Astrocyte of the spinal cord (primary cell): ENCODE results near the gene MANEA.
"Not testable (repeated sequence)": the region's sequence is repeated elsewhere in the genome, so short reads cannot be mapped to it uniquely, and the experiment has no call there.

Experiments
- DNase-seq: peaks from one replicate; pipeline ENCODE4 v3.0.0; 2011; ENCODE audit warnings: low read depth, low spot score
- H3K4me3 ChIP-seq: 2 replicates; pipeline ENCODE4 v1.5.1; 2011; ENCODE audit warnings: low read depth, mild to moderate bottlenecking, low read length, moderate library complexity
- in situ Hi-C: cut with HindIII; loops from 2 replicates; pipeline ENCODE4 v1.10.0; 2017; ENCODE audit warnings: low sequenced_read_pairs
- TF ChIP-seq, protein P1 (sequence below): IDR thresholded peaks from 2 replicates; pipeline ENCODE4 v1.5.1; 2012; ENCODE audit warnings: low read depth, mild to moderate bottlenecking, low read length, inconsistent platforms

Gene MANEA

GRCh38 chr6:95581073-95581472, 3.7 kb downstream of the MANEA start:
- no peak overlapping the region for H3K4me3 ChIP-seq
- in situ Hi-C loops, result no loop called here
- TF ChIP-seq, protein P1, sequence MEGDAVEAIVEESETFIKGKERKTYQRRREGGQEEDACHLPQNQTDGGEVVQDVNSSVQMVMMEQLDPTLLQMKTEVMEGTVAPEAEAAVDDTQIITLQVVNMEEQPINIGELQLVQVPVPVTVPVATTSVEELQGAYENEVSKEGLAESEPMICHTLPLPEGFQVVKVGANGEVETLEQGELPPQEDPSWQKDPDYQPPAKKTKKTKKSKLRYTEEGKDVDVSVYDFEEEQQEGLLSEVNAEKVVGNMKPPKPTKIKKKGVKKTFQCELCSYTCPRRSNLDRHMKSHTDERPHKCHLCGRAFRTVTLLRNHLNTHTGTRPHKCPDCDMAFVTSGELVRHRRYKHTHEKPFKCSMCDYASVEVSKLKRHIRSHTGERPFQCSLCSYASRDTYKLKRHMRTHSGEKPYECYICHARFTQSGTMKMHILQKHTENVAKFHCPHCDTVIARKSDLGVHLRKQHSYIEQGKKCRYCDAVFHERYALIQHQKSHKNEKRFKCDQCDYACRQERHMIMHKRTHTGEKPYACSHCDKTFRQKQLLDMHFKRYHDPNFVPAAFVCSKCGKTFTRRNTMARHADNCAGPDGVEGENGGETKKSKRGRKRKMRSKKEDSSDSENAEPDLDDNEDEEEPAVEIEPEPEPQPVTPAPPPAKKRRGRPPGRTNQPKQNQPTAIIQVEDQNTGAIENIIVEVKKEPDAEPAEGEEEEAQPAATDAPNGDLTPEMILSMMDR, result no peak
- DNase-seq, result no peak

DNA sequence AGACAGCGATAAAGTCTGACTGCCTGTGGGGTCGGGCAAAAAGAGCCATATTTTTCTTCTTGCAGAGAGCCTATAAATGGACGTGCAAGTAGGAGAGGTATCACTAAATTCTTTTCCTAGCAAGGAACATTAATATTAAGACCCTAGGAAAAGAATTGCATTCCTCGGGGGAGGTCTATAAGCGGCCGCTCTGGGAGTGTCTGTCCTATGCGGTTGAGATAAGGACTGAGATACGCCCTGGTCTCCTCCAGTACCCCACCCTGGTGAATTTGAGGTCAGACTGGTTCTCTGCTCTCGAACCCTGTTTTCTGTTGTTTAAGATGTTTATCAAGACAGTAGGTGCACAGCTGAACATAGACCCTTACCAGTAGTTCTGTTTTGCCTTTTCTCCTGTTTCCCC, 6.9 kb downstream of the MANEA start:
- in situ Hi-C loops, DNase-seq, H3K4me3 ChIP-seq: not testable (repeated sequence)

DNA sequence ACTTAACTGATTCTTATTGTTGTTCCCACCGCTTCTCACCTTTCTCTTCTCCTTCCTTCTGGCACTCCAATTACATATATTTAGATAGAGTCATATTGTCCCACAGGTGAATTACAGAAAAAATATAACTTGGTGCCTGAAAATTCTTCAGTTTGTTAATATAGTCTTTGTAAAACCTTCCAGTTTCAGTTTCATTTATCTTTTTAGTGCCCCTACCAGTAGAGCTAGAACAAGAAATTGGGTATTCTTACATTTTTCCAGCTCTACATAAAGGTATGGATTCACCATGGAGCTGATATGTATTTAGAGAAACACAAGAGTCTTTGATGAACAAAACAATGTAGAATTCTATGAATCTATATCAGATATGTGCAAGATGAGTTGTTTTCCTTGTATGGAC, 10.7 kb downstream of the MANEA start:
- TF ChIP-seq, protein P1, result no peak
- no peak overlapping the region for H3K4me3 ChIP-seq
- in situ Hi-C loops, result no loop called here
- no peak for DNase-seq

- in situ Hi-C loops, result no loop called here
- TF ChIP-seq, protein P1, result no peak
- no peak overlapping the region for H3K4me3 ChIP-seq
- DNase-seq, result no peak
Measured at GRCh38 chr6:95589067-95589466, 11.7 kb downstream of the MANEA start.

DNA sequence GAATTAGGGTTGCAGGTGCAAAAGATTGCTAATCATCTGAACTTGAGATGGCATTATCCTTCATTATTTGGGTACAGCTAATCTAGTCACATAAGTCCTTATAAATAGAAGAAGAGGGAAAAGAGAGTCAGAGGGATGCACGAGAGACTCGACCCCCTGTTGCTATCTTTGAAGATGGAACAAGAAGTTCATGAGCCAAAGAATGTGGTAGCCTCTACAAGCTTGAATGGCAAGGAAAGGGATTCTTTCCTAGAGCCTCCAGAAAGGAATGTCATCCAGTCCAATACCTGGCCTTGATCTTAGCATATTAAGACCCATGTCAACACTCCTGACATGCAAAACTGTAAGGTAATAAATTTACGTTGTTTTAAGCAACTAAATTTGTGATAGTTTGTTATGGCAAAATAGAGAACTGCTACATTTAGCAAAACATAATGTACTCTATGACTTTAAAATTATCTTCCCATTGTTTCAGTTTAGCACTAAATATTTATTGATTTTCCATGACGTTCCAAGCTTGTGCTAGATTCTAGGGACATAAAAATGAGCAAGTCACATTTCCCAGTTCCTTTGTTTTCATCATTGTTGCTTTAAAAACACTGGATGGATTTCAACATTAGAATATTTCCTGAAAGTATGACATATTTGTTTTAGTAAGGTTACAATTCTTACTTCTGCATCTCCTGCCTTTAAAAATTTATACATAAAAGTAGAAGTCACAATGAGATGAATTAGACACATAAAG, 12.7 kb downstream of the MANEA start:
- TF ChIP-seq, protein P1, result no peak
- in situ Hi-C loops, result no loop called here
- no peak for DNase-seq

DNA sequence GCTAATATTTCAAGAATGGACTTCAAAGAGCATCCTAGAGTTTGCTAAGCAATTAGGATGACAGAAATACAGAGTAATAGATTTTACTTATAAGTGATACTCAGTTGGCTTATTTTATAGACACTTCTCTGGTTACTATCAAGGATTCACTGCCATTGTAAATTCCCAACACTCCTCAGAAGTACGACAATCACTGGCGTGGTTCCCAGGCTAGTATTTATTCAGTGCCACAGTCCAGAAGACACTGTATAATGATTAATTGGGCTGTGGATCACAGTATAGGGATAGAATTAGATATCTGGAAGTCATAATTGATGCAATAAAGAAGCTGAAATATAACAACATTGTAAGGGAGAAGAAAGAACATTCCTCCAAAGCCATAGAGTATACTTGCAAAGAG, 15.7 kb downstream of the MANEA start:
- DNase-seq, result no peak
- in situ Hi-C loops, result no loop called here

More for the DNA sequence above, 12.7 kb downstream of the MANEA start:
- no peak overlapping the region for H3K4me3 ChIP-seq

DNA sequence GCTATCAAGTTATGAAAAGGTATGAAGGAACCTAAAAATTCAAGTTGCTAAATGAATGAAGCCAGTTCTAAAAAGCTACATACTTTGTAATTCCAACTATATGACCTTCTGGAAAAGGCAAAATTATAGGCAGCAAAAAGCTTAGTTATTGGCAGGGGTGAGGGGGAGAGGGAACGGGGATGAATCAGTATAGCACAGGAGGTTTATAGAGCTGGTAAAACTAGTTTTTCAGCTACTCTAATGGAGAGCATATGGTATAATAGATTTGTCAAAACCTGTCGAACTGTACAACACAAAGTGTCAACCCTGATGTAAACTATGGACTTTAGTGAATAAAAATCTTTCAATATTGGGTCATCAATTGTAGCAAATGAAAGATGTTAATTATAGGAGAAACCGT, 18.7 kb downstream of the MANEA start:
- in situ Hi-C loops, result no loop called here
- TF ChIP-seq, protein P1, result no peak
- H3K4me3 ChIP-seq, result no peak overlapping the region
- no peak for DNase-seq

More for the DNA sequence above, 15.7 kb downstream of the MANEA start:
- no peak overlapping the region for H3K4me3 ChIP-seq
- TF ChIP-seq, protein P1, result no peak
